AG09309 (cell line): ENCODE data around the gene TSHZ2.

Experiments
- DNase-seq: peaks from one replicate; pipeline ENCODE4 v3.0.0-alpha.2; 2010; ENCODE audit warnings: low read depth
- H3K4me3 ChIP-seq: 2 replicates; pipeline ENCODE4 v1.5.1; 2011; ENCODE audit warnings: mild to moderate bottlenecking, low read depth, low read length, moderate library complexity; ENCODE audit not compliant: control insufficient read depth
- TF ChIP-seq, protein P1 (sequence below): IDR thresholded peaks from 2 replicates; pipeline ENCODE4 v1.5.1; 2011; ENCODE audit warnings: mild to moderate bottlenecking, low read depth, low read length, inconsistent platforms; ENCODE audit not compliant: insufficient read depth, control insufficient read depth; ENCODE audit errors: missing control alignments

Gene TSHZ2

GRCh38 chr20:53061192-53062108, 89.3 kb downstream of the TSHZ2 start:
- no peak for DNase-seq
- TF ChIP-seq, protein P1, sequence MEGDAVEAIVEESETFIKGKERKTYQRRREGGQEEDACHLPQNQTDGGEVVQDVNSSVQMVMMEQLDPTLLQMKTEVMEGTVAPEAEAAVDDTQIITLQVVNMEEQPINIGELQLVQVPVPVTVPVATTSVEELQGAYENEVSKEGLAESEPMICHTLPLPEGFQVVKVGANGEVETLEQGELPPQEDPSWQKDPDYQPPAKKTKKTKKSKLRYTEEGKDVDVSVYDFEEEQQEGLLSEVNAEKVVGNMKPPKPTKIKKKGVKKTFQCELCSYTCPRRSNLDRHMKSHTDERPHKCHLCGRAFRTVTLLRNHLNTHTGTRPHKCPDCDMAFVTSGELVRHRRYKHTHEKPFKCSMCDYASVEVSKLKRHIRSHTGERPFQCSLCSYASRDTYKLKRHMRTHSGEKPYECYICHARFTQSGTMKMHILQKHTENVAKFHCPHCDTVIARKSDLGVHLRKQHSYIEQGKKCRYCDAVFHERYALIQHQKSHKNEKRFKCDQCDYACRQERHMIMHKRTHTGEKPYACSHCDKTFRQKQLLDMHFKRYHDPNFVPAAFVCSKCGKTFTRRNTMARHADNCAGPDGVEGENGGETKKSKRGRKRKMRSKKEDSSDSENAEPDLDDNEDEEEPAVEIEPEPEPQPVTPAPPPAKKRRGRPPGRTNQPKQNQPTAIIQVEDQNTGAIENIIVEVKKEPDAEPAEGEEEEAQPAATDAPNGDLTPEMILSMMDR, result no peak
- H3K4me3 ChIP-seq, result no peak overlapping the region

DNA sequence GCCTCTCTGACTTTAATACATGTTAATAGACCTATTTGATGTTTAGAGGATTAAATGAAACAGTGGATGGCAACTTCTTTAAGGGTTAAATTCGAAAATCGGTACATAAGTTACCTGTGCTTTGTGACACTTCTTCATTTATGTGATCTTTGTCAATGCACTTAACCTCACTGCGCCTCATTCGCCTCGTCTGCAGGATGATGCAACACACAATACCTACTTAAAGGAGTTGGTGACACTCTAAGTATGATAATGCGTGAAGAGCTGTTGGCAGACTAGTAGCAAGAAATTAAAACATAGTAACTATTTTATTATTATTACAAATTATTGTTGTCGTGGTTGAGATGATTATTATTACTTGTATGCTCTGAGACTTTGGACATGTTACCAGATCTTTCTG, 92.8 kb downstream of the TSHZ2 start:
- TF ChIP-seq, protein P1, result no peak
- no peak for DNase-seq
- no peak overlapping the region for H3K4me3 ChIP-seq

DNA sequence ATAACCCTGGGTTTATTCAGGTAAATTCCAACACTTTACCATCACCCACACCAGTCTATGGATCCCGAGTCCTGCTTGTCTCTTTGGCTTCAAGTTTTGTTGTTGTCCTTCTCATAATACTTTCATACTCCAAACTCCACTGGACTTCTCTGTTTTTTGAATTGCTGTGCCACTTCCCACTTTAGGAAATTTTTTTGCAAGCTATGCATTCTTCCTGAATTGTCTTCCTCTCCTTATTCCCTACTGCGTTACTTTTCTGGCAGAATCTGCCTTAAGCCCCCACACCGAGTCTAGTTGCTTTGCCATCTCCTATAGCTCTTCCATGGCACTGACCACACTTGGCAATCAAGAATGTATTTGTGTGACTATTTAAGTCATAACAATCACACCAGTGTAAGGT, 96.1 kb downstream of the TSHZ2 start:
- H3K4me3 ChIP-seq, result no peak overlapping the region
- TF ChIP-seq, protein P1, result no peak
- DNase-seq, result no peak

DNA sequence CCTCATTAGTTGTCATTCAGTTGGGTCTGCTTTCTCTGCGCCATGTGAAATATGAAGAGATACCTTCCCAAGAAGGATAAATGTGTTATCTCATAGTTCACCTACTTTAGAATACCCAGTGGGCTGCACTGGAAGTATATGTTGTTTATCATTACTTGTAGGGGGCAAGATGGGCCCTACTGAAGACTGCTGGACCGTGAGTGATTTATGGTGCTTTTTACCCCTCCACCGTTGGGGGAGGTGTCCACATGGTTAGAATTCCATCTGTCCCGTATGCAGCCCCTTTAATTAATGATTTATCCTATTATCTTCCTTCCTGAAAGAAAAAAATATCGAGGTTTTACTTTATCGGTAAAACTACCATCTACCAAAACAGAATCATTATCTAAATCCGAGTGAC, 97.0 kb downstream of the TSHZ2 start:
- DNase-seq, result no peak
- TF ChIP-seq, protein P1, result no peak
- H3K4me3 ChIP-seq, result no peak overlapping the region

- DNase-seq, result no peak
- TF ChIP-seq, protein P1, result no peak
- no peak overlapping the region for H3K4me3 ChIP-seq
Observed at GRCh38 chr20:53070224-53070623, 98.1 kb downstream of the TSHZ2 start.

- H3K4me3 ChIP-seq, result no peak overlapping the region
- TF ChIP-seq, protein P1, result no peak
- DNase-seq, result no peak
Observed at GRCh38 chr20:53070706-53071392, 98.7 kb downstream of the TSHZ2 start.
